Measurements from ENCODE around the gene ALDH1L1.

GRCh38 chr3:126126286-126126685 lies 54.1 kb downstream of the ALDH1L1 start:
- TF ChIP-seq INSM2 (tag by site-specific recombination; IDR thresholded peaks at IDR 0.05) (no peak), YY2 (tag by site-specific recombination; IDR thresholded peaks at IDR 0.05) (no peak), ZNF658 (tag by site-specific recombination; IDR thresholded peaks at IDR 0.05) (no peak), CTCF (tag by site-specific recombination; IDR thresholded peaks at IDR 0.05) (no peak), ZNF488 (tag by site-specific recombination; IDR thresholded peaks at IDR 0.05) (no peak), ZBTB21 (tag by site-specific recombination; IDR thresholded peaks at IDR 0.05) (no peak), ZNF785 (tag by site-specific recombination; IDR thresholded peaks at IDR 0.05) (no peak), ZNF654 (tag by site-specific recombination; IDR thresholded peaks at IDR 0.05; ENCODE audit: low read depth) (no peak), BCL11A (tag by site-specific recombination; IDR thresholded peaks at IDR 0.05; ENCODE audit: low read depth) (no peak), ZNF350 (tag by site-specific recombination; IDR thresholded peaks at IDR 0.05) (no peak)
- TF ChIP-seq, protein P1, sequence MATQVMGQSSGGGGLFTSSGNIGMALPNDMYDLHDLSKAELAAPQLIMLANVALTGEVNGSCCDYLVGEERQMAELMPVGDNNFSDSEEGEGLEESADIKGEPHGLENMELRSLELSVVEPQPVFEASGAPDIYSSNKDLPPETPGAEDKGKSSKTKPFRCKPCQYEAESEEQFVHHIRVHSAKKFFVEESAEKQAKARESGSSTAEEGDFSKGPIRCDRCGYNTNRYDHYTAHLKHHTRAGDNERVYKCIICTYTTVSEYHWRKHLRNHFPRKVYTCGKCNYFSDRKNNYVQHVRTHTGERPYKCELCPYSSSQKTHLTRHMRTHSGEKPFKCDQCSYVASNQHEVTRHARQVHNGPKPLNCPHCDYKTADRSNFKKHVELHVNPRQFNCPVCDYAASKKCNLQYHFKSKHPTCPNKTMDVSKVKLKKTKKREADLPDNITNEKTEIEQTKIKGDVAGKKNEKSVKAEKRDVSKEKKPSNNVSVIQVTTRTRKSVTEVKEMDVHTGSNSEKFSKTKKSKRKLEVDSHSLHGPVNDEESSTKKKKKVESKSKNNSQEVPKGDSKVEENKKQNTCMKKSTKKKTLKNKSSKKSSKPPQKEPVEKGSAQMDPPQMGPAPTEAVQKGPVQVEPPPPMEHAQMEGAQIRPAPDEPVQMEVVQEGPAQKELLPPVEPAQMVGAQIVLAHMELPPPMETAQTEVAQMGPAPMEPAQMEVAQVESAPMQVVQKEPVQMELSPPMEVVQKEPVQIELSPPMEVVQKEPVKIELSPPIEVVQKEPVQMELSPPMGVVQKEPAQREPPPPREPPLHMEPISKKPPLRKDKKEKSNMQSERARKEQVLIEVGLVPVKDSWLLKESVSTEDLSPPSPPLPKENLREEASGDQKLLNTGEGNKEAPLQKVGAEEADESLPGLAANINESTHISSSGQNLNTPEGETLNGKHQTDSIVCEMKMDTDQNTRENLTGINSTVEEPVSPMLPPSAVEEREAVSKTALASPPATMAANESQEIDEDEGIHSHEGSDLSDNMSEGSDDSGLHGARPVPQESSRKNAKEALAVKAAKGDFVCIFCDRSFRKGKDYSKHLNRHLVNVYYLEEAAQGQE (tag by site-specific recombination; IDR thresholded peaks at IDR 0.05), result no peak
